H1 (cell line): ENCODE measurements around the gene MACC1. TPM values are rescaled to one million over a fixed set of nuclear protein-coding genes. Genes with fewer than 3 reads are reported as not detected.
A peak's percentile ranks its signal among the peaks of the same experiment; 100 is the strongest.

Source experiments
- CTCF ChIA-PET: fragments of 300-600 bp; sonication (Branson Sonifier 250); formaldehyde crosslinking; loops from one replicate; lab custom pipeline; 2021; ENCODE audit not compliant: partially characterized antibody; lab: Charles Lee
- POLR2A ChIA-PET: fragments of 300-600 bp; sonication (Branson Sonifier 250); formaldehyde crosslinking; loops from one replicate; lab custom pipeline; 2021; ENCODE audit warnings: inconsistent platforms; ENCODE audit not compliant: partially characterized antibody; lab: Charles Lee
- DNase-seq, 2 experiments: peaks; one replicate each; pipeline versions ENCODE4 v3.0.0 to v3.0.0-alpha.2; 2010 to 2022; ENCODE audit warnings: low spot score in 2 of 2, low read depth in 1 of 2, mixed read lengths in 1 of 2
- FAIRE-seq: peaks from 2 replicates; lab custom pipeline; 2011; peaks lifted over from hg19 to GRCh38; lab: Jason Lieb, UNC
- H2AFZ ChIP-seq: 2 replicates; pipeline ENCODE4 v1.8.1; 2012; ENCODE audit warnings: low read length, inconsistent platforms
- H2AK5ac ChIP-seq: 2 replicates; pipeline ENCODE4 v1.6.1; 2013; ENCODE audit warnings: low read depth, low read length
- H2BK120ac ChIP-seq: replicated peaks from 2 replicates; pipeline ENCODE3; 2013; ENCODE audit warnings: low read depth, low read length, inconsistent platforms
- H2BK12ac ChIP-seq: 2 replicates; pipeline ENCODE4 v1.6.1; 2013; ENCODE audit warnings: low read depth, low read length
- H2BK15ac ChIP-seq: 2 replicates; pipeline ENCODE4 v1.6.1; 2013; ENCODE audit warnings: low read length
- H2BK20ac ChIP-seq: 2 replicates; pipeline ENCODE4 v1.6.1; 2013; ENCODE audit warnings: low read length
- H2BK5ac ChIP-seq: 2 replicates; pipeline ENCODE4 v1.6.1; 2013; ENCODE audit warnings: low read depth, low read length
- H3K14ac ChIP-seq: 2 replicates; pipeline ENCODE4 v1.6.1; 2013; ENCODE audit warnings: inconsistent platforms; ENCODE audit not compliant: insufficient read length
- H3K18ac ChIP-seq: 2 replicates; pipeline ENCODE4 v1.6.1; 2013; ENCODE audit warnings: low read length; ENCODE audit errors: extremely low read depth
- H3K23ac ChIP-seq: 2 replicates; pipeline ENCODE4 v1.6.1; 2013; ENCODE audit warnings: inconsistent platforms; ENCODE audit not compliant: insufficient read length
- H3K23me2 ChIP-seq: 2 replicates; pipeline ENCODE4 v1.6.1; 2013; ENCODE audit warnings: low read depth, low read length
- H3K27ac ChIP-seq: 2 replicates; pipeline ENCODE4 v1.6.1; 2011; ENCODE audit warnings: low read depth, low read length, inconsistent platforms
- H3K27me3 ChIP-seq, 4 experiments: replicated peaks in 1 of 4; 1 replicate in 1 of 4; 2 replicates in 3 of 4; pipeline versions ENCODE4 v1.6.1 to v1.8.1; 2011 to 2013; ENCODE audit warnings: low read length in 3 of 4, mild to moderate bottlenecking in 3 of 4, inconsistent platforms in 2 of 4, mixed read lengths in 2 of 4, moderate library complexity in 1 of 4; ENCODE audit not compliant: control insufficient read depth in 3 of 4, insufficient read depth in 3 of 4; ENCODE audit errors: extremely low read depth in 1 of 4
- H3K36me3 ChIP-seq, 4 experiments: 2 replicates each; pipeline versions ENCODE4 v1.6.1 to v1.8.1; 2011 to 2013; ENCODE audit warnings: mild to moderate bottlenecking in 4 of 4, low read length in 3 of 4, moderate library complexity in 2 of 4, control low read depth in 1 of 4, inconsistent platforms in 1 of 4; ENCODE audit not compliant: insufficient read depth in 4 of 4, control insufficient read depth in 2 of 4
- H3K4ac ChIP-seq: replicated peaks from 2 replicates; pipeline ENCODE3; 2013; ENCODE audit warnings: low read length, low read depth, mixed read lengths, inconsistent platforms; ENCODE audit not compliant: insufficient read length
- H3K4me1 ChIP-seq, 4 experiments: replicated peaks in 1 of 4; 1 replicate in 1 of 4; 2 replicates in 3 of 4; pipeline versions ENCODE4 v1.6.1 to v1.8.1; 2011 to 2013; ENCODE audit warnings: low read length in 3 of 4, inconsistent platforms in 2 of 4, mixed read lengths in 1 of 4; ENCODE audit not compliant: insufficient read depth in 4 of 4, control insufficient read depth in 3 of 4
- H3K4me2 ChIP-seq, 2 experiments: 2 replicates each; pipeline versions ENCODE4 v1.6.1 to v1.8.1; 2011 to 2013; ENCODE audit warnings: low read depth in 2 of 2, low read length in 2 of 2, control low read depth in 1 of 2, inconsistent platforms in 1 of 2, mild to moderate bottlenecking in 1 of 2; ENCODE audit not compliant: insufficient read depth in 1 of 2
- H3K4me3 ChIP-seq, 4 experiments: fragments of 200-600, 300-600 bp in 1 of 4; sonication (generic), shearing (Covaris generic), sonication (Bioruptor Twin) in 1 of 4; 2 replicates each; pipeline versions ENCODE4 v1.5.1 to v1.8.1; 2011 to 2016; ENCODE audit warnings: low read length in 4 of 4, low read depth in 3 of 4, control low read depth in 2 of 4, inconsistent platforms in 2 of 4, mild to moderate bottlenecking in 2 of 4, mixed read lengths in 1 of 4, moderate library complexity in 1 of 4; ENCODE audit not compliant: insufficient read depth in 2 of 4; ENCODE audit errors: extremely low read depth in 1 of 4
- H3K56ac ChIP-seq: replicated peaks from 2 replicates; pipeline ENCODE3; 2013; ENCODE audit warnings: low read depth, mild to moderate bottlenecking, mixed read lengths, low read length, inconsistent platforms; ENCODE audit not compliant: insufficient read length
- H3K79me1 ChIP-seq: 2 replicates; pipeline ENCODE4 v1.6.1; 2013; ENCODE audit warnings: low read depth, low read length, control low read depth
- H3K79me2 ChIP-seq, 2 experiments: 2 replicates each; pipeline versions ENCODE4 v1.6.1 to v1.8.1; 2012 to 2013; ENCODE audit warnings: low read length in 2 of 2, mild to moderate bottlenecking in 2 of 2, inconsistent platforms in 1 of 2; ENCODE audit not compliant: insufficient read depth in 2 of 2, control insufficient read depth in 1 of 2
- H3K9ac ChIP-seq, 4 experiments: replicated peaks in 1 of 4; 1 replicate in 1 of 4; 2 replicates in 3 of 4; pipeline versions ENCODE4 v1.6.1 to v1.8.1; 2011 to 2013; ENCODE audit warnings: low read depth in 3 of 4, low read length in 3 of 4, control low read depth in 2 of 4, mild to moderate bottlenecking in 2 of 4, moderate library complexity in 2 of 4, inconsistent platforms in 1 of 4; ENCODE audit errors: extremely low read depth in 1 of 4
- H3K9me3 ChIP-seq, 2 experiments: 2 replicates each; pipeline versions ENCODE4 v1.6.1 to v1.8.1; 2012 to 2013; ENCODE audit warnings: mild to moderate bottlenecking in 2 of 2, moderate library complexity in 2 of 2, control low read depth in 1 of 2, inconsistent platforms in 1 of 2, low read depth in 1 of 2, low read length in 1 of 2, mixed read lengths in 1 of 2; ENCODE audit not compliant: insufficient read depth in 2 of 2
- H4K20me1 ChIP-seq, 2 experiments: replicated peaks in 1 of 2; 2 replicates each; pipeline versions ENCODE3 to v1.8.1; 2011 to 2013; ENCODE audit warnings: inconsistent platforms in 2 of 2, low read length in 2 of 2, mild to moderate bottlenecking in 1 of 2; ENCODE audit not compliant: insufficient read depth in 2 of 2, control insufficient read depth in 1 of 2
- H4K5ac ChIP-seq: 2 replicates; pipeline ENCODE4 v1.6.1; 2013; ENCODE audit warnings: low read length, low read depth, mixed read lengths, inconsistent platforms; ENCODE audit not compliant: insufficient read length
- H4K8ac ChIP-seq: 2 replicates; pipeline ENCODE4 v1.8.0; 2013; ENCODE audit warnings: mild to moderate bottlenecking, moderate library complexity, low read length, inconsistent platforms; ENCODE audit not compliant: insufficient read depth; ENCODE audit errors: extremely low read depth
- H4K91ac ChIP-seq: replicated peaks from 2 replicates; pipeline ENCODE3; 2013; ENCODE audit warnings: low read length, mixed read lengths, inconsistent platforms; ENCODE audit not compliant: insufficient read length
- CTBP2 ChIP-seq: IDR thresholded peaks from 2 replicates; pipeline ENCODE4 v1.7.0; 2011; ENCODE audit warnings: borderline replicate concordance, mild to moderate bottlenecking, moderate library complexity, mixed read lengths, low read length; ENCODE audit not compliant: insufficient read depth, insufficient read length
- KDM1A ChIP-seq: fragments of 200-600, 300-600 bp; sonication (generic); IDR thresholded peaks from 2 replicates; pipeline ENCODE4 v1.7.1; 2016; ENCODE audit warnings: mild to moderate bottlenecking, low read length, borderline replicate concordance
- PHF8 ChIP-seq: fragments of 200-600 bp; sonication (generic); conservative IDR thresholded peaks from 2 replicates; pipeline ENCODE4 v1.7.1; 2012; ENCODE audit warnings: low read depth, mild to moderate bottlenecking, inconsistent platforms, low read length, moderate library complexity
- POLR2A ChIP-seq, 2 experiments: IDR thresholded peaks; 1 replicate in 1 of 2; 2 replicates in 1 of 2; pipeline ENCODE4 v1.6.1; 2011; ENCODE audit warnings: low read depth in 2 of 2, low read length in 2 of 2, mild to moderate bottlenecking in 2 of 2; ENCODE audit errors: control extremely low read depth in 1 of 2
- RFX5 ChIP-seq: IDR thresholded peaks from 2 replicates; pipeline ENCODE4 v1.6.1; 2011; ENCODE audit warnings: low read depth, low read length, improper control_type of control experiment, borderline replicate concordance
- RNF2 ChIP-seq: fragments of 200-900, 300-1000 bp; sonication (generic); IDR thresholded peaks from 2 replicates; pipeline ENCODE4 v1.7.1; 2016; ENCODE audit warnings: borderline replicate concordance, low read depth, mild to moderate bottlenecking, antibody characterized with exemption, low read length; ENCODE audit not compliant: poor library complexity, severe bottlenecking; ENCODE audit errors: missing control alignments
- SIRT6 ChIP-seq: IDR thresholded peaks from one replicate; pipeline ENCODE4 v1.7.1; 2012; ENCODE audit warnings: low read length, inconsistent platforms
- TAF7 ChIP-seq: optimal IDR thresholded peaks from 2 replicates; pipeline ENCODE3; 2011; ENCODE audit warnings: low read depth, mild to moderate bottlenecking, inconsistent platforms, low read length, moderate library complexity, borderline replicate concordance
- ZNF274 ChIP-seq: IDR thresholded peaks from 2 replicates; pipeline ENCODE4 v1.7.0; 2012; ENCODE audit warnings: low read length, borderline replicate concordance; ENCODE audit errors: extremely low read depth
- WGBS, 2 experiments: shearing (Covaris generic) in 1 of 2; methylation state at CpG; one replicate each; pipeline versions ENCODE4 v1.1.6 to v1.1.7; 2013 to 2015; ENCODE audit warnings: low lambda C conversion rate in 2 of 2, mixed read lengths in 2 of 2, inconsistent platforms in 1 of 2, low coverage in 1 of 2, missing lambda C conversion rate in 1 of 2; ENCODE audit not compliant: insufficient replicate concordance in 2 of 2, insufficient coverage in 1 of 2, insufficient read length in 1 of 2; ENCODE audit errors: extremely low coverage in 1 of 2, missing lambda C conversion rate in 1 of 2; 5-methylcytosine and 5-hydroxymethylcytosine counted together
- polyA plus RNA-seq, 7 experiments: library from polyadenylated mRNA; depleted of rRNA in 3 of 7; stranded (reverse) in 5 of 7; unstranded in 2 of 7; fragments of >200 nt in 5 of 7; fragments of 200-250 nt in 2 of 7; gene quantifications; 1 replicate in 5 of 7; 2 replicates in 1 of 7; 4 replicates in 1 of 7; pipeline versions ENCODE4 v1.2.1 to v1.2.3, GENCODE V29; 2011 to 2013; ENCODE audit warnings: missing spikeins in 2 of 7, mixed read lengths in 2 of 7
- total RNA-seq: library from RNA; stranded (reverse); fragmentation: NEBNext Ultra II Directional; extraction: Animal tissue kit (Norgen Biotek cat#: 25700); gene quantifications from 2 replicates; pipeline ENCODE4 v1.2.1, GENCODE V29; 2021
- TF ChIP-seq, protein P1 (sequence below): IDR thresholded peaks from 2 replicates; pipeline ENCODE4 v1.6.1; 2011; ENCODE audit warnings: low read length, improper control_type of control experiment

The MACC1 gene
- total and polyA plus RNA-seq, 2 of the 8 experiments (the other 6 are each of a cell fraction or from before 2014, with no cell fraction given), result 2.0 to 17.2 TPM

GRCh38 chr7:20222219-20222828 lies 5.1 kb upstream of the MACC1 start:
- no peaks in the 10 kb centered on the region for H3K9me3 ChIP-seq
- no peak overlapping the region for H4K8ac ChIP-seq
- H3K79me1 ChIP-seq, result no peaks in the 10 kb centered on the region
- no peak overlapping the region for H3K9ac ChIP-seq
- no peak overlapping the region for H3K23ac ChIP-seq
- no peak overlapping the region for H3K4me2 ChIP-seq
- H2BK20ac ChIP-seq, result no peak overlapping the region
- WGBS, 2 experiments, result 81% methylated on average over 7 of the region's 7 CpGs; no CpG with 5 or more reads in 1 of the 2 experiments
- CTCF ChIA-PET, result interaction anchor here (0.7 kb wide), 1 partner anchor 10 kb away, joined by 3 read pairs; no protein-coding TSS in a partner anchor
- peak overlapping the region; percentile 22 for H2BK12ac ChIP-seq
- no peak overlapping the region for H3K4me3 ChIP-seq
- H2AK5ac ChIP-seq, result no peak overlapping the region
- H3K36me3 ChIP-seq, result no peaks in the 10 kb centered on the region
- no peak overlapping the region for H4K91ac ChIP-seq
- H3K79me2 ChIP-seq, result no peaks in the 10 kb centered on the region
- H3K27ac ChIP-seq, result no peak overlapping the region
- H3K56ac ChIP-seq, result no peak overlapping the region
- POLR2A ChIA-PET, result no interaction called here
- no peak overlapping the region for H3K4ac ChIP-seq
- H3K23me2 ChIP-seq, result no peaks in the 10 kb centered on the region
- no peaks in the 10 kb centered on the region for H4K20me1 ChIP-seq
- no peak overlapping the region for H3K14ac ChIP-seq
- no peak overlapping the region for H2BK120ac ChIP-seq
- no peak overlapping the region for H2AFZ ChIP-seq
- H3K27me3 ChIP-seq, result no peaks in the 10 kb centered on the region
- no peak for DNase-seq
- FAIRE-seq, result no peak
- H2BK15ac ChIP-seq, result no peak overlapping the region
- TF ChIP-seq POLR2A (IDR thresholded peaks at IDR 0.05; ENCODE audit: control extremely low read depth in 1 of 2, low read depth in 2 of 2, low read length in 2 of 2) (no peak), RNF2 (no peak), RFX5 (no peak), ZNF274 (no peak), PHF8 (no peak), KDM1A (no peak), SIRT6 (no peak), TAF7 (no peak), CTBP2 (no peak)
- TF ChIP-seq, protein P1, sequence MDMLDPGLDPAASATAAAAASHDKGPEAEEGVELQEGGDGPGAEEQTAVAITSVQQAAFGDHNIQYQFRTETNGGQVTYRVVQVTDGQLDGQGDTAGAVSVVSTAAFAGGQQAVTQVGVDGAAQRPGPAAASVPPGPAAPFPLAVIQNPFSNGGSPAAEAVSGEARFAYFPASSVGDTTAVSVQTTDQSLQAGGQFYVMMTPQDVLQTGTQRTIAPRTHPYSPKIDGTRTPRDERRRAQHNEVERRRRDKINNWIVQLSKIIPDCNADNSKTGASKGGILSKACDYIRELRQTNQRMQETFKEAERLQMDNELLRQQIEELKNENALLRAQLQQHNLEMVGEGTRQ, result no peak
- no peak overlapping the region for H3K18ac ChIP-seq
- peaks cover 0 to 8% (median 6%) of the 10 kb centered on the region in 4 experiments; a peak in 4 of 7 replicates for H3K4me1 ChIP-seq
- no peak overlapping the region for H2BK5ac ChIP-seq
- no peak overlapping the region for H4K5ac ChIP-seq
